GM19452 (cell line): ENCODE data around the gene DBNDD2.

Experiments
- ATAC-seq: cut with Tn5 transposase; IDR thresholded peaks from one replicate; pipeline ENCODE4 v1.9.1; 2021; ENCODE audit not compliant: unreplicated experiment

Gene DBNDD2

DNA sequence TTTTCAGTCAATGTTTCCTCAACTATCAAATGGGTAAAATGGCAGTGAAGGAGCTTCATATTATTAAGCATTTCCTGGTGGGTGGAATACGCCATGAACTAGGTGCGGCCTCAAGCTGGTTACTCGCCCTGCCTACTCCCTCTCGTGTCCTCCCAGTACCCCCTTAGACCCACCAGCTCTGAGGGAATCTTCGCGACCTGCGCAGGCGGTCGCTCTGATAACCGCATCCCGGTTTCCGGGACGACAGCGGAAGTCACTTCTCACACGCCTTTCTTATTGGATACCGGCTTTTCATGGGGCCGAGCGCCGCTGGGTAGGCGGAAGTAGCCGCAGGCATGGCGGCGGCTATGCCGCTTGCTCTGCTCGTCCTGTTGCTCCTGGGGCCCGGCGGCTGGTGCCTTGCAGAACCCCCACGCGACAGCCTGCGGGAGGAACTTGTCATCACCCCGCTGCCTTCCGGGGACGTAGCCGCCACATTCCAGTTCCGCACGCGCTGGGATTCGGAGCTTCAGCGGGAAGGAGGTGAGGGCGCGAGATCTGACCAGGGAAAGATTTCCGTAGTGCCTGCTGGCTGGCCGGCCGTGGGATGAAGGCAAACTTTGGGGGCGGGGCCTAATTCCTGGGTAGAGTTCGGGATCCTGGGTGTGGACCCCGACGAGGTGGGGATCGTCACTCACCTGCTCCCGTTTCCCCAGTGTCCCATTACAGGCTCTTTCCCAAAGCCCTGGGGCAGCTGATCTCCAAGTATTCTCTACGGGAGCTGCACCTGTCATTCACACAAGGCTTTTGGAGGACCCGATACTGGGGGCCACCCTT lies 7.9 kb downstream of the DBNDD2 start, which contains the start of gene PIGT:
Gene PIGT, plus strand, starts transcription at position 320 of the 816 bp plus-strand sequence. Its CDS starts 16 bp downstream, at position 336.
- peak; percentile 71 for ATAC-seq

- ATAC-seq: no peak
Observed at GRCh38 chr20:45416917-45417316, 8.8 kb downstream of the DBNDD2 start.

- peak; percentile 71 for ATAC-seq
Observed at GRCh38 chr20:45419188-45420091, 11.4 kb downstream of the DBNDD2 start.

DNA sequence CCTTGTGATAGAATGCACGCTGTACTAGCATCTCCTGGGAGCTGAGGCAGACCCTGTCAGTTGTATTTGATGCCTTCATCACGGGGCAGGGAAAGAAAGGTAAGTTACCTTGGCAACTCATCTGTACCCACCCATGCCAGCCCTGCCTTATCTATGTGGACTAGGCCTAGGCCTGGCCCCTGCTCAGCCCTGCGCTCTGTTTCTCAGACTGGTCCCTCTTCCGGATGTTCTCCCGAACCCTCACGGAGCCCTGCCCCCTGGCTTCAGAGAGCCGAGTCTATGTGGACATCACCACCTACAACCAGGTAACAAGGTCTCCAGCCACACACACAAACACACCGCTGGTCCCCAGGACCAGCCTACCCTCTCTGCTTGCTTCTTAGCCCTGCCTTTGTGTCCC lies 12.0 kb downstream of the DBNDD2 start:
- ATAC-seq: no peak

DNA sequence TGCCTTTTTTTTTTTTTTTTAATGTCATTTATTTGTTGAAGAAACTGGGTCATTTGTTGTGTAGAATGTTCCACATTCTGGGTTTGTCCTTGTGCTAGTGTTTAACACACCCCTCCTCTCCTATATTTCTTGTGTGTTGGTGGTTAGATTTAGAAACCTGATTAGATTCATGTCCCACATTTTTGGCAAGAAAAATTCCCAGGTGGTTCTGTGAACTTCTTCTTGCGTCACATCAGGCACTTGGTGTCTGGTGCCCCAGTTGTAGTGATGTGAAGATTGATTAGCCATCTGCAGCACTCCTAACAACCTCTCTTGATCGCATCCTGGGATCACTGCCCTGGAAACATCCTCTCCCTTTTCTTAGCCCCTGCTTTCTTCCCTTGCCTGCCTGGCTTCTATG lies 15.6 kb downstream of the DBNDD2 start:
- no peak for ATAC-seq

DNA sequence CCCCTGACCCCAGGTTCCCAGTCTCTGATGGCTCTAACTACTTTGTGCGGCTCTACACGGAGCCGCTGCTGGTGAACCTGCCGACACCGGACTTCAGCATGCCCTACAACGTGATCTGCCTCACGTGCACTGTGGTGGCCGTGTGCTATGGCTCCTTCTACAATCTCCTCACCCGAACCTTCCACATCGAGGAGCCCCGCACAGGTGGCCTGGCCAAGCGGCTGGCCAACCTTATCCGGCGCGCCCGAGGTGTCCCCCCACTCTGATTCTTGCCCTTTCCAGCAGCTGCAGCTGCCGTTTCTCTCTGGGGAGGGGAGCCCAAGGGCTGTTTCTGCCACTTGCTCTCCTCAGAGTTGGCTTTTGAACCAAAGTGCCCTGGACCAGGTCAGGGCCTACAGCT lies 17.5 kb downstream of the DBNDD2 start:
- ATAC-seq: no peak

GRCh38 chr20:45426320-45427016 lies 18.4 kb downstream of the DBNDD2 start:
- no peak for ATAC-seq

DNA sequence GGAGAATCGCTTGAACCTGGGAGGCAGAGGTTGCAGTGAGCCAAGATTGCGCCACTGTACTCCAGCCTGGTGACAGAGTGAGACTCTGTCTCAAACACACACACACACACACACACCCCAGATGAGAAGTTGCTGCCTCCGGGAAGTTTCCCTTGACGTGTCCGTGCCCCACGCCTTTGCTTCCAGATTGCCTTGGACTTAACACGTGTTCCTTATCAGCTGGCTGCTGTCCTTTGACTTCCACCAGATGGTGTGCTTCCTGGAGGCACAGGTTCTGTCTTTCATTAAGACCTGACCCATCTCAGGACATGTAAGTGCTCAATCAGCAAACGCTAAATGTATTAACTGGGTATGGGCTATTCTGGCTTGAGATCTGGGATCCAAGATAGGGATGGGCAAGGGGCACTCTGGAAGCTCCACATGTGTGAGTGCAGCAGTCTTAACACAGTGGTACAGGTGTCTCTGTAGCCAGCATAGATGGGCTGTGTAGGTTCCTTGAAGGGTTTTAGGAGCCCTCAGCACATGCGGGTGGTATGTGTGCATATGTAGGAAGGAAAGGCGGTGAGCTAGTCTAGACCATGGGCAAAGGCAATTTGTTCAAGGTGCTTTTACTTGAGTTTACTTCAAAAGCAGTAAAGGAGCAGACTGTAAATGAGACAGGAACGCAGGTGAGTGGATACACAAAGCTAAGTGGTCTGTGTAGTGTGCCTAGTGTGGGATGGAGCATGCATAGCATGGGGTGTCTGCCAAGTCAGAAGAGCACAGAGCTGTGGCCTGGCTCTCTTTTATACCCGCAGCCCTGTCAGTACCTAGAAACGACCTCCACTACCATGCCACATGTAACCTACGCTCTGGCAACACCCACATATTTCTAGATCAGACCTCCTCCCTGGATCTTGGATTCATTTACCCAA lies 19.4 kb downstream of the DBNDD2 start:
- ATAC-seq: no peak

GRCh38 chr20:45429618-45430017 lies 21.5 kb downstream of the DBNDD2 start:
- no peak for ATAC-seq

DNA sequence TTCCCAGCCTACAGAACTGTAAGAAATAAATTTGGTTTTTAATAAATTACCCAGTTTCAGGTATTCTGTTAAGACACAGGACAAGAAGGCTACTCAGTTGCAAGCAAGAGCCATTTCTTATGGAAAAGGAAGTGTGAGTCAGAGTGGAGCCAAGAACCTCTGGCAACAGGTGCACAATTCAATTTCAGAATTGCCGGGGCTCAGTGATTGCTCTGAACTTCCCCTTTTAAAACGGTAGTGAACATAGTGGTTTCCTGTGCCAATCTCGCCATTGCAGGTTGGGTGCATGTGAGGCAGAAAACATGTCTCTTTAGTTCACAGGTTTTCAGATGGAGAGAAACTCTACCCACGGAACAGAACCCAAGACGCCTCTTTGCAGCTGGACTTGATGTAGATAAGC lies 24.2 kb downstream of the DBNDD2 start:
- peak; percentile 74 for ATAC-seq

- no peak for ATAC-seq
Observed at GRCh38 chr20:45433316-45433715, 25.2 kb downstream of the DBNDD2 start.

- no peak for ATAC-seq
Observed at GRCh38 chr20:45433976-45434375, 25.9 kb downstream of the DBNDD2 start.

- ATAC-seq: peak; percentile 61
Observed at GRCh38 chr20:45436732-45437485, 28.8 kb downstream of the DBNDD2 start.

- ATAC-seq: no peak
Observed at GRCh38 chr20:45440424-45440823, 32.3 kb downstream of the DBNDD2 start.

DNA sequence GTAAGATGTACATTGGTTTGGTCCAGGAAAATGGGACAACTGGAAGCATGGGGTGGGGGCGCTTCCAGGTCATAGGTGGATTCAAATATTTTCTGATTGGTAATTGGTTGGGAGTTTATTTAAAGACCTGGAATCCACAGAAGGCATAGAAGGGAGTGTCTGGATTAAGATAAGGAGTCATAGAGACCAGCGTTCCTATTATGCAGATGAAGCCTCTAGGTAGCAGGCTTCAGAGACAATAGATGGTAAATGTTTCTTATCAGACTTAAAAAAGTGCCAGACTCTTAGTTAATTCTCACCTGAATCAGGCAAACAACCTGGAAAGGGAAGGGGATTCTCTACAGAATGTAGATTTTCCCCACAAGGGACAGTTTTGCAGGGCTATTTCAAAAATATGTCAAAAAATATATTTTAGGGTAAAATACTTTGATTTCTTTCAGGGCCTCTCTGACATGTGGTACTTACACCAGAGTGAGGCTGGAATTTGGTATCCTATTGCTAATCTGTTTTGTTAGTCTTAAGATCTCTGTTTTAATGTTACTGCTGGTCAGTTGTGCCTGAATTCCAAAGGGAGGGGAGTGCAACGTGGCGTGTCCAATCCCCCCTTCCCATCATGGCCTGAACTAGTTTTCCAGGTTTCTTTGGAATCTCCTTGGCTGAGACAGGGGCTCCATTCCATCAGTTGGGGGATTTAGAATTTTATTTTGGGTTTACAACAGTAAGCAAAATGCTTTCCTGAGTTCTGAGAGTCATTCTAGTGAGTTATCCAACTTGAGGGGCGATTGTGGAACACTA lies 33.0 kb downstream of the DBNDD2 start:
- no peak for ATAC-seq

- no peak for ATAC-seq
Observed at GRCh38 chr20:45441746-45442145, 33.7 kb downstream of the DBNDD2 start.

GRCh38 chr20:45444050-45444449 lies 36.0 kb downstream of the DBNDD2 start:
- ATAC-seq: no peak

GRCh38 chr20:45445805-45446562 lies 37.9 kb downstream of the DBNDD2 start:
- no peak for ATAC-seq
